HG02970 (cell line): ENCODE measurements around the gene OCLN.
"Not testable (repeated sequence)": the region's sequence is repeated elsewhere in the genome, so short reads cannot be mapped to it uniquely, and the experiment has no call there.

Source experiments
- ATAC-seq: cut with Tn5 transposase; IDR thresholded peaks from one replicate; pipeline ENCODE4 v1.9.1; 2021; ENCODE audit warnings: mild to moderate bottlenecking, moderate library complexity, moderate number of reproducible peaks; ENCODE audit not compliant: unreplicated experiment, low FRiP score

OCLN gene

DNA sequence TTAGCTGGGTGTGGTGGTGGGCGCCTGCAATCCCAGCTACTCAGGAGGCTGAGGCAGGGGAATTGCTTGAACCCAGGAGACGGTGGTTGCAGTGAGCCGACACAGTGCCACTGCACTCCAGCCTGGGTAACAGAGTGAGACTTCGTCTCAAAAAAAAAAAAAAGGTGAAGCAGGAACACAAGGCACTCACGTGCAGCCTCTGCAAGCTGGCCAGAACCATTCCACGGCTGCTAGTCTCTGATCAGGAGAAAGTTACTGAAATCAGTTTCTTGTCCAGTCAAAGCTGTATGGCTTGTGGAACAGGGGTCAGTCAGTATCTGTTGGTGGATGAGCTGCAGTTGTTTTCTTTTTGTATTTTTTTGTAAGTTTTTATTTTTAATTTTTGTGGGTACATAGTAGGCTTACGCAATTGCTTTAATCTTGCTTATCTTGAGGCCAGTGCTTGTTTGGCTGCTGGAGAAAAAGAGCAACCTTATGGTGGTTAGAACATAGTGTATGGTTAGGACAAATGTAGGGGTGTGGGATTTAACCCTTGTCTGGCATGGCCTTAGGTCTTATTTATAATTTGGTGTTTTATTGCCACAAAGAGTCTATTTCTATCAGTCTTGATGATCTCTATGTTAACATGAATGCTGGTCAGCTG lies 34.7 kb downstream of the OCLN start:
- no peak for ATAC-seq

DNA sequence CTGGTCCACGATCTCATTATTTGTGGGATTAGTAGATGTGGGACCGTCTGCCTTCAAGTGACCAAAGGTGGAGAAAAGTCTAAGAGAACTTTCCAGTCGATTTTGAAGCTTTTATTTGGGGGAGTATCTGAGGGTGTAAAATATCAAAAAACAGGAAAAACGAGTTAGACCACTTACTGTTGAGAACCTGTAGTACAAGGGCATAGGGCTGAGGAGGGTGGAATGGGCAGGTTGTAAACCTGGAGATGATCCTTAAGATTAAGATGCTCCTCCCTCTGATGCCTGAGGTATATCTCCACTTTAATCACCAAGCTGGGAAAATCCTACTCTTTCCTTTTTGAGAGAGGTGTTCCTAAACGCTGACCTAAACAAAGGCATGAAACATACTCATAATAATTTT lies 35.4 kb downstream of the OCLN start:
- ATAC-seq = no peak

DNA sequence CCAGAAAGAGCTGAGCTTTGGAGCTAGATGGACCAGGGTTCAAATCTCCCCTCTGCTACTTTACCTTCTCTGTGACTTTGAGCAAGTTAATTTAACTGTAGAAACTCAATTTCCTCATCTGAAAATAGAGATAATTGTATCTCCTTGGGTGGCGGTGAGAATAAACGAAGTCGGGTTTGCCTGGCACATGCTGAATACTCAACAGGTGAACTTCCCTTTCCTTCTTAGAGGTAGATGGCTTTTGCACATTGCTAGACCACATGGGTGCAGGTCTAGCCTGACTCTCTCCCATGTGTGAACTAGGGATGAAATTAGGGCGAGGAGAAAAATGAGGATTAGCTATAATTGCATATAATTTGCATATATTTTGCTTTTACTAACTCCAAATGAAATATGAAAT lies 36.0 kb downstream of the OCLN start:
- no peak for ATAC-seq

DNA sequence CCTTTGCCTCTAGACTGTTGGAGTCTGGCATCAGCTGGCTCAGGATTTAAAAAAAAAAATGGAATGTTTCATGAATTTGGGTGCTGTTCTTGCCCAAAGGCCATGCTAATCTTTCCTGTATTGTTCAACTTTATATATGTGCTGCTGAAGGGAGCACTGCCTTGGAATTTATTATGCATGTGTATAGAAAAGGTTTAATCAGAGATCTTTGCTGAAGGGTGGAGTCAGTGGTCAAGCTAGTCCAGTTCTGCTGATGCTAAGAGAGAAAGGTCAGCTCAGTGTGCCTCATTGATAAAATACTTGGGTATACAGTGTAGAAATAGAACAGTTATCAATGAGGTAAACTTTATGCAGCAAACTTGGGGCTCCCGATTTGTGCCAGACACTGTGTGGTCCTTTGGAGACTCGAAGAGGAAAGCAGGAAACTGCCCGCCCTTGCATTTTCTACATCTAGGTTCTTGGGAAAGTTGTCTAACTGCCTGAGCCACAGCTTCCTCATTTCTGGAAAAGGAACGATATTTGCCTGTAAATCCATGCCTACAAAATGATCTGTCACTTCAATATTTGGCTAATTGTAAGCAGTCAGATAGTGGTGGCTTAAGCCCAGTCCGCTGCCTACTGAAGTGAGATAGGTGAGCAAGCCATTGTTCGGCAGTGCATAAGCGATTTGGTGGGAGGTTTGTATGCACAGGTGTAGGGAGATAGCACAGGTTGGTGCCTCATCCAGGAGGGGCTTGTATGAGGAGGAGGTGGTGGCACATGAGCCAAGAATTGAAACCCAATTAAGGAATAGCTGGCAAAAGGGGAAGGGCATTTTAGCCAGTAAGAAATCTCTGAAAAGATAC lies 38.2 kb downstream of the OCLN start:
- no peak for ATAC-seq

DNA sequence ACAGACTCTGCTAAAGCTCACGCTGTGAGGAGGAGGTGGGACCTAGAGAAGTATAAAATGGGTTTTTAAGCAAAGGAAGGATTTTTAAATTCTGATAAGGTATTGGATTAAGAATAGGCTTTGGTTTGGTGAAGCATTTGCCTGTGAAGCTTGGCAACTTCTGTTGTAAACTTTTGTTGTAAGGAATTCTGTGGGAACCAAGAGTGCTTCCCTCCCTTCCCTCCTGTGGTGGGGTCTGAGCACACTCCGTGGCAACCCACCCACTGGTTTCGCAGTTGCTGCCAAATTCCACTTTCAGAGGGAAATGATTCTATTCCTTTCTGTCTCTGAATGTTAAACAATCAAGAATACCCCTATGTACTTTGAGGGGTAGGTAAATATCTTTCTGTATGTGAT lies 38.8 kb downstream of the OCLN start:
- no peak for ATAC-seq

DNA sequence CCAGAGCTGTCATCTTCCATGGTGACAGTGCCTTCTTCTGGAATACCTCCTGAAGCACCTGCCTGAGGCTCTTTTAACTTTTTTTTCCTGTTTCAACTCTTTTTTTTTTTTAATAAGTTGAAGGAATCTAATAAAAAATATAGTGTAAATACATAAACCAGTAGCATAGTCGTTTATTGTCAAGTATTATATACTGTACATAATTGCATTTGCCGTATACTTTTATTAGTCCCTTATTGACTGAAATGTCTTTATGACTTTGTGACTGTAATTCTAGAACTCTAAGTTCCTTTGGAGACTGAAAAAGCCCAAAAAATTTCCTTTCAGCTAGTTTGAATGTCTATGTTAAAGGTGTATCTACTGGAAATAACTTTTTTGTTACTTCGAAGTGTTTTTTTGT lies 45.3 kb downstream of the OCLN start:
- not testable (repeated sequence) for ATAC-seq

DNA sequence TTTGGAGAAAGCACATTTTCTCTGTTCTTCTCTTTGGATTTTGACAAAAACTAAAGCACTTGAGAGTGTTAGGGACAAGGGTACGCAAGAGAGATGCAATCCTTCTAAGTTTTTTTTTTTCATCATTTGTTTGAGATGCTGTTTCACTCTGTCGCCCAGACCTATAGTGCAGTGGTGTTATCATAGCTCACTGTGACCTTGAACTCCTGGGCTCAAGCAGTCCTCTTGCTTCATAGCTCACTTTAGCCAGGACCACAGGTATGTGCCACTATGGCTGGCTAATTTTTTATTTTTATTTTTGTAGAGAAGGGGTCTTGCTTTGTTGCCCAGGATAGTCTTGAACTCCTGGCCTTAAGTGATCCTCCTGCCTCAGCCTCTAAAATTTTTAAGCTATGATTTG lies 46.1 kb downstream of the OCLN start:
- not testable (repeated sequence) for ATAC-seq

DNA sequence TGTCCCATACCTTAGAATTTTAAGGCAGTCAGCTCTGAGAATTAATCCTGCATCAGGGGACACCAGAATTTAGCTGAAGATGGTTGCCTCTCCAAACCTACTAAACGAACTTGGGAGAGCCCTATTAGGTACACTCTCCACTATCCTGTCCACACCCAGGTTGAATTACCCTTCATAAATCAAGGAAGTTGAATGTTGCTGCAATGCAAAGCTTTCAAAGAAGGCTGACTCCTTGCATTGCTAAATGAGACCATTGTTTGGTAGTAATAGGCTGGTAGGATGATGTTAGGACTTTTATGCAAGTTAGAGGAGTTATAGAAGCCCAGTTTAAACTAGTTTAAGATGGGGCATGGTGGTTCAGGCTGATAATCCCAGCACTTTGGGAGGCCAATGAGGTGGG lies 48.8 kb downstream of the OCLN start:
- ATAC-seq = not testable (repeated sequence)

DNA sequence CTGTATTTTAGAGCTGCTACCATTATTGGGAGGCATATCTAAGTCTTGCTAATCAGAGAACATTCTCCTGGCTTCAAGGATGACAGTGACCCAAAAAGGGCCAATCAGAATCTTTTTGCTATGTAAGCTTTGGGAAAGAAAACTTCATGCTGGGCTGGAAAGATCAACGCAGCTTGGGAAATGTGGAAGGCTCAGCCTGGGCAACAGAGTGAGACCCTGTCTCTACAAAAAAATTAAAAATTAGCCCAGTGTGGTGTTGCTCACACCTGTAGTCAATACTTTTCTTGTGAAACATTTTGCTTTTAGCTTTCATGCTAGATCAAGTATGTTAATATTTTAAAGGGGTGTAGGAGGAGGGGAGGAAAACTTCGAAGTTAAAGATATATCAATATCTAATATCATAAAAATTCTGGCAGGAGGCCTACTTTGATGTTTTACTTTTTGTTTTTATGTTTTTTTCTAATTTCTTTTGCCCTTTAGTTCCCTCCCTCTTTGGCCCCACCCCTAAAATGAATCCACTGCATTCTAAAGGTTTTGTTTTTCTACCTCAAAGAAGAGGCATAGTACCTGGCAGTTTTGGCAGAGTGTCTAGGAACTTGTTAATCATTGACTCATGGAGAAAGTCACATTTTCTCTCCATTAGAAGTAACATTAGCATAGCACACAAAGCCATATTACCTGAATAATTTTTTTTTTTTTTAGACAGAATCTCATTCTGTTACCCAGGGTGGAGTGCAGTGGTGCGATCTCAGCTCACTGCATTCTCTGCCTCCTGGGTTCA lies 50.4 kb downstream of the OCLN start:
- ATAC-seq = not testable (repeated sequence)

DNA sequence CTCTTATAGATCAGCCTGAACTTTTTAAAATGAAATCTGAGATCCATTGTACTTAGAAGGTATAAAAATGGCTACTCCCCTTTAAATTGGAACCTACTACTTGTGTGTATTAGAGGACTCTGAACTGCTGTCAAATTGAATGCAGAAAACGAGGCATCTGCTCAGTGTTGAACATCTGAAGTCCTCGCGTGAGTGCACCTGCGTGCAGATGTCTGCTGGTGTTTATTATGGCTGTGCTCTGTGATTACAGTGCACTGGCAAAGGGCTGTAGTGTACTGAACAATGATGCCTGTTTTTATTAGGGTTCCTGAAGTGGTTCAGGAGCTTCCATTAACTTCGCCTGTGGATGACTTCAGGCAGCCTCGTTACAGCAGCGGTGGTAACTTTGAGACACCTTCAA lies 52.0 kb downstream of the OCLN start:
- not testable (repeated sequence) for ATAC-seq

DNA sequence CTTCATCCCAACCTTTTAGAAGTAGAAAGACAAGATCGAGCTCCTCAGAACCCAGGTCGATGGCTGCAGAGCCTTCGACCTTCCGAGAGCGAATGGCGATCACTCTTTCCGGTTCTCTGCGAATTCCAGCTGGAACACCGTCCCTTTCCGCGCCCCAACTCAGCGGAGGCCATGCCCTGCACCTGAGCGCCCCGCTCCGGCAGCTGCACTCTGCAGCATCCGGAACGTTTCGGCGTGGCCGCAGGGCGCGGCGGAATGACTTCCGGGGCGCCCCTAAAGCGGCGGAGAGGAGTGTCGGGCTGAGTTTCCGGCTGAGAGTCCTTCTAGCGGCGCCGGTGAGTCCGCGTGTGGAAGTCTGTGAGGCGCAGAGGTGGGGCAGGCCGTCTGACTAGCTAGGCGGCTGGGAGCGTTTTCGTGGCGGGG lies 67.3 kb downstream of the OCLN start, which contains the start of gene GTF2H2C:
Gene GTF2H2C (plus strand): TSS at position 284 of the 423 bp plus-strand sequence. CDS start 4,942 bp downstream, outside the sequence.
- ATAC-seq = peak; percentile 96

DNA sequence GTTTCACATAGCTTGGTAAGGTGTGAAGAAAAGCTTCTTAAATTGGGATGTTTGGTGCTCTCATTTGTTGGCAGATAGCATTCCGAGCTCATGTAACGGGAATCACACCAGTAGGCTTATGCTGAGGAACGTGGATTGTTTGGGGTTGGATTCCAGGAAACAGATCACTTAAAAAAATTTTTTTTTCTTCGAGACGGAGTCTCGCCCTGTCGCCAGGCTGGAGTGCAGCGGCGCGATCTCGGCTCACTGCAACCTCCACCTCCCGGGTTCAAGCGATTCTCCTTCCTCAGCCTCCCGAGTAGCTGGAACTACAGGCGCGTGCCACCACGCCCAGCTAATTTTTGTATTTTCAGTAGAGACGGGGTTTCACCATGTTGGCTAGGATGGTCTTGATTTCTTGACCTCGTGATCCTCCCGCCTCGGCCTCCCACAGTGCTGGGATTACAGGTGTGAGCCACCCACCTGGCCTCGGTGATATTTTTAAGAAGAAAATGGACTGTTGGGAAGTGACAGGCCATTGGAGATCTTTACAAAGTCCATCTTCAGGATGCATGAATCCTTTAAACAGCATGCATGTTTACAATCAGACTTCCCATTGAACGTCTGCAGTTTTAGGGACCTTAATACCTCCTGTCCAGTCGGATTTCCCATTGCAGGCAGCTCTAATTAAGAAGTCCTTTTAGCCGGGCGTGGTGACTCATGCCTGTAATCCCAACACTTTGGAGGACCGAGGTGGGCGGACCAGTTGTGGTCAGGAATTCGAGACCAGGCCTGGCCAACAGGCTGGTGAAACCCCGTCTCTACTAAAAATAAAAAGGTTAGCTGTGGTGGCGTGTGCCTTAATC lies 68.2 kb downstream of the OCLN start:
- not testable (repeated sequence) for ATAC-seq

DNA sequence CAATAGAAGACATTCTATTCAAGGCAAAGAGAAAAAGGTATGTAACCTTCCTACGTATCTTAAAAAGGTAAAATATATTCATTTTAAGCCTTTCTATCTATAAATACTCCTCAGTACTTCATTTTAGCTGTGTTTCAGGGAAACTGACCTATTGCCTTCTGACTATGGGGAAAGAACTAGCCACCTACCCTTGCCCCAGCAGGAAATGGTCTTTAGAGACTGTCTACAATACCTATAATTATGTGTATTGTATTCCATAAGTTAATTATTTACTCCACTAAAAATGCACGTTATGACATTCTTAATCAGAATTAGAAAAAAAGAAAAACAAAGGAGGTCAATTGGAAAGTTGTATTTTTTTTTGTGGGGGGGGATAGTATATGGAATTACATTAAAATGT lies 73.6 kb downstream of the OCLN start:
- ATAC-seq = not testable (repeated sequence)

DNA sequence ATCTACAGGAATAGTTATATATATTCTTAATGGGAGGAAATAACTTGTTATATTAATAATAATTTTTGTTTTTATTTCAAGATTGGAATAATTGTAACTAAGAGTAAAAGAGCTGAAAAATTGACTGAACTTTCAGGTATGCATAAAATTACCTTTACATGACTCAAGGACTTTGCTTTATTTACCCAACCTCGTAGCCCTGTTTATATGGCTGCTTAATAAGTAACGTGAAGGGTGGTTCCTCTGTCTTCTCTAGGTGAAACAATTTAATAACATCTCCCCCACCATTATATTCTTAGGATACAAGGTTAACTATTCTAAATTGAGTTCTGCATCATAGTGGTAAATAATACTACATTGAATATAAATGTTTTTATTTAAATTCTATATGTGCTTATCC lies 75.5 kb downstream of the OCLN start:
- ATAC-seq = not testable (repeated sequence)

DNA sequence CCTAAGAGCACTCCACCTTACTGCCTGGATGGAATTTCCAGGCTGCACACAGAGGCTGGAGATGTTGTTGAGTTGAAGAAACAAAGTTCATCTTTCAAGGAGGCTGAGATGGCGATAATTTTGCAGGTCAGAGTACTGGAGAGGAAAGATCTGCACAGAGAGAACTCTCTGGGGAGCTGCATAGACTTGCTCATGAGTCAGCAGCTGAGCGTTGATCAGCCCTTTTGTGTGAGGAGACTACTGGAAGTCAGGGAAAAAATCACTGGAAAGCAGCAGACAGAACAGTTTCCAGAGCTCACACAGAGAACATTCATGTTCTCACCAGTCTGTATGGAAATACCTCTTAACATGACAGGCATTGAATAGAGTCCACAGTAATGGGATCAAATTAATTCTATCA lies 90.8 kb downstream of the OCLN start:
- ATAC-seq = not testable (repeated sequence)

DNA sequence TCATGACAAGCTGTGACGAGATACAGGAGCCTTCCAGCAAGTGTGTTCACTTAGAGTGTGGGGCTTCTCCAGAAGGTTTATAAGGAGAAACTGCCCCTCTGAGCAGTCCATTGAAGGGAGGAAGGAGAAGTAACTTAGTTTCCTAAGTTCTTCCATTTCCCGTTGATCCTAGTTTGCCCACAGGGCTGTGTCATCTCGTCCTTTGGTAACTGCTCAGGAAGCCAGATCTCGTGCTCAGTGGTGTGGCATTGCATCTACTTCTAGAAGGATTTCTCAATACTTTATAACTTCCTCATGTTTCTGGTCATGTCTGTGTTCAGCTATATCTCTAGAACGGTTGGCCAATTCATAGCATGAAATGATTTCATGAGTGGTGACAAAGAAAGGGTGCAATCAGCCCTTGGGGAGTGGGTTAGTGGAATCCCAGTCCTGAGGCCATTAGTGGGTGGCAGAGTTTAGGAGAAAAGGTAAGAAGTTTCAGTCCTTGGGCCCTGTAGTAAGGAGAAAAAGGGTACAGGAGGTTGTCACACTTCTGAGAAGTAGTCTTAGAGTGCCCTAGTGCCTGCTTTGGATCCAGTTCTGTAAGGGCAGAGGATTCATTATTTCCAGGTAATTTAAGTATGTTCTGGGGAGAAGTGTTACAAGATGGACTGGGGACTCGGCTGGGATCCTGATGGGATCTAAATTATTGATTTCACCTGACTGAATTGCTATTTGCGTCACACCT lies 103.7 kb downstream of the OCLN start:
- not testable (repeated sequence) for ATAC-seq

DNA sequence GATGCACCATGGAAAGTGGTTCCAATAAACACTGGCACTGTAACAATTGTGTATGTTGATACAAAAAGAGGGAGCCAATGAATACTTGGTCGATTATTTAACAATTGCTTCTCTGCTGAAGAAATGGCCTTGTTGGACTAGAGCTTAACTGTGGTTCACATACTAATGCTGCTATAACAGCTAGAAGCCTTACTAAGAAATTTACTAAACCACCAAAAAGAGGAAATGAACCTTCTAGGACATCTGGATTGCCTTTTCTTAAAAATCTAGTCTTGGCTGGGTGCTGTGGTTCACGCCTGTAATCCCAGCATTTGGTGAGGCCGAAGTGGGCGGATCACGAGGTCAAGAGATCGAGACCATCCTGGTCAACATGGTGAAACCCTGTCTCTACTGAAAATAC lies 109.4 kb downstream of the OCLN start:
- not testable (repeated sequence) for ATAC-seq

DNA sequence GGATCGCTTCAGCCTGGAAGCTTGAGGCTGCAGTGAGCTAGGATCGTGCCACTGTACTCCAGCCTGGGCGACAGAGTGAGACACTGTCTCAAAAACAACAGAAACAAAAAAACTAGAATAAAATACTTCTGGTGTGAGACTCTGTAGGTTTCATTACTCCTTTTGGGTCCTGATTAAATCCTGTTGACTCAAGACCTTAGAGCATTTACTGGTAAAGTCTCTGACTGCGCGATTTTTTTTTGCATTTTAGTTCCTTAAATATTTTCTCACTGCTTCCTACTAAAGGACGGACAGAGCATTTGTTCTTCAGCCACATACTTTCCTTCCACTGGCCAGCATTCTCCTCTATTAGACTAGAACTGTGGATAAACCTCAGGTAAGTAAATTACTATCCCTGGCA lies 114.2 kb downstream of the OCLN start:
- not testable (repeated sequence) for ATAC-seq
